Osteocyte (in vitro differentiated cells): ENCODE measurements around the gene ZNF101. TPM values are rescaled to one million over a fixed set of nuclear protein-coding genes. Genes with fewer than 3 reads are reported as not detected.
A peak's percentile ranks its signal among the peaks of the same experiment; 100 is the strongest.

ENCODE experiments used
- DNase-seq: peaks from one replicate; pipeline ENCODE4 v3.0.0; 2021; ENCODE audit warnings: mixed read lengths; ENCODE audit not compliant: unreplicated experiment; ENCODE audit errors: extremely low spot score
- H3K27ac Mint-ChIP-seq: one replicate; pipeline ENCODE4 v1.8.0; 2021; ENCODE audit warnings: mild to moderate bottlenecking, mixed read lengths; ENCODE audit not compliant: unreplicated experiment
- H3K27me3 Mint-ChIP-seq: one replicate; pipeline ENCODE4 v1.8.0; 2021; ENCODE audit warnings: mixed read lengths; ENCODE audit not compliant: unreplicated experiment
- H3K36me3 Mint-ChIP-seq: one replicate; pipeline ENCODE4 v1.8.0; 2021; ENCODE audit warnings: mixed read lengths; ENCODE audit not compliant: unreplicated experiment
- H3K4me1 Mint-ChIP-seq: one replicate; pipeline ENCODE4 v1.8.0; 2021; ENCODE audit warnings: mixed read lengths; ENCODE audit not compliant: unreplicated experiment
- H3K4me3 Mint-ChIP-seq: one replicate; pipeline ENCODE4 v1.8.0; 2021; ENCODE audit warnings: mild to moderate bottlenecking, moderate library complexity, mixed read lengths; ENCODE audit not compliant: unreplicated experiment
- H3K9me3 Mint-ChIP-seq: one replicate; pipeline ENCODE4 v1.8.0; 2021; ENCODE audit warnings: mixed read lengths; ENCODE audit not compliant: unreplicated experiment
- CTCF ChIP-seq: fragments of 200-600 bp; sonication (generic); IDR thresholded peaks from 2 replicates; pipeline ENCODE4 v1.5.0; 2021; ENCODE audit warnings: antibody characterized with exemption, mild to moderate bottlenecking, moderate library complexity
- total RNA-seq: library from RNA; stranded (reverse); gene quantifications from 2 replicates; pipeline ENCODE4 v1.2.1, GENCODE V29; 2021

The ZNF101 gene
- total RNA-seq, 1 donor from 2014 or later: 8.4 TPM

GRCh38 chr19:19656451-19657396 is 11.9 kb upstream of the ZNF101 start:
- peak; percentile 84 for DNase-seq
- Mint-ChIP-seq H3K4me3 (no peak overlapping the region), H3K27ac (no peak overlapping the region), H3K4me1 (peaks cover 8% of the 10 kb centered on the region), H3K9me3 (no peaks in the 10 kb centered on the region), H3K36me3 (peaks cover 39% of the 10 kb centered on the region), H3K27me3 (no peaks in the 10 kb centered on the region)
- TF ChIP-seq CTCF: no peak

GRCh38 chr19:19657397-19657783 is 11.2 kb upstream of the ZNF101 start:
- Mint-ChIP-seq H3K27ac (no peak overlapping the region), H3K9me3 (no peaks in the 10 kb centered on the region), H3K36me3 (peaks cover 35% of the 10 kb centered on the region), H3K4me3 (no peak overlapping the region), H3K4me1 (peaks cover 15% of the 10 kb centered on the region), H3K27me3 (no peaks in the 10 kb centered on the region)
- TF ChIP-seq CTCF: no peak
- no peak for DNase-seq

DNA sequence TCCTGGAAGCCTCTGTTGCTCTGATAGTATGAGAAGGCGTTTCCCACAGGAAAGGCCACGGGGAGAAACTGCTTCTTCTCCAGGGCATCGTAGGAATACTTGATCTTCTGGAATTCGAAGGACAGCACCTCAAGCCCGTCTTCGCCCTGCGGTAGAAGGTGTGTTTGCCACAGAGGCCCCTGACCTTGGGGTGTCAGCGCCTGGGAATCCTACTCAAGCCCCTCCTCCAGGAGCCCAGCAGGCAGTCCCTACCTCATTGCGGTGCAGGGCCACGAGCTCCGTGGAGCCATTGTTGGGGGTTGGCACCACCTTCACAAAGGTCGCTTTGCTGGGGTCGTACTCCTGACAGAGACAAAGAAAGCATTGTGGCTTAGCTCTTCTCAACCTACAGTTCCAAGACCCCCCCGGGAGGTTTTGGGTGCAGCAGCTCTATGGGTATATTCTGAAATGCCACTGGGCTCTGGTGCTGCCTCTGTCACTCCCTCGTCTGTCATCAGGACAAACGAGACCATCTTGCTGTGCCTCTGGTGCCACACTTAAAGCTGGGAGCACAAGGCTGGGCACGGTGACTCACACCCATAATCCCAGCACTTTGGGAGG is 8.9 kb upstream of the ZNF101 start:
- H3K27ac Mint-ChIP-seq: no peak overlapping the region
- H3K9me3 Mint-ChIP-seq: no peaks in the 10 kb centered on the region
- H3K4me1 Mint-ChIP-seq: peaks cover 20% of the 10 kb centered on the region
- H3K36me3 Mint-ChIP-seq: peaks cover 20% of the 10 kb centered on the region
- no peaks in the 10 kb centered on the region for H3K27me3 Mint-ChIP-seq
- no peak overlapping the region for H3K4me3 Mint-ChIP-seq
- no peak for TF ChIP-seq CTCF
- no peak for DNase-seq

GRCh38 chr19:19661141-19661674 is 7.4 kb upstream of the ZNF101 start:
- Mint-ChIP-seq H3K27me3 (no peaks in the 10 kb centered on the region), H3K9me3 (no peaks in the 10 kb centered on the region), H3K4me3 (peak overlapping the region; percentile 83), H3K36me3 (peaks cover 15% of the 10 kb centered on the region), H3K4me1 (peaks cover 20% of the 10 kb centered on the region), H3K27ac (no peak overlapping the region)
- TF ChIP-seq CTCF: no peak
- no peak for DNase-seq
